GM12801 (cell line): ENCODE measurements around the gene ZNF174.

Source experiments
- TF ChIP-seq, protein P1 (sequence below): IDR thresholded peaks from one replicate; pipeline ENCODE4 v1.5.1; 2011; ENCODE audit warnings: control low read depth; ENCODE audit not compliant: insufficient read length; ENCODE audit errors: extremely low read depth

ZNF174 gene

DNA sequence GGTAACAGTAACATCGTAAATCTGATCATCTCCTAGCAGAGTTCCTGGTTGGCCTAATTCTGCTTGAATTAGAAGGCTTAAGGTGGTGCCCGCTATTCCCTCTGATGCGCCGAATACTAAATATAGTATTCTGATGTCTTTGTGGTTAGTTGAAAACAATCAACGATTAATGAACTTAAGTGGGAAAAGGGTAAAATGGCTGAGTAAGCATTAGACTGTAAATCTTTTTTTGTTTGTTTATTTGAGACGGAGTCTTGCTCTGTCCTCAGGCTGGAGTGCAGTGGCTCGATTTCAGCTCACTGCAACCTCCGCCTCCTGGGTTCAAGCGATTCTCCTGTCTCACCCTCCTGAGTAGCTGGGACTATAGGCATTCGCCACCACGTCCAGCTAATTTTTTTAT is 31.9 kb upstream of the ZNF174 start:
- TF ChIP-seq, protein P1, sequence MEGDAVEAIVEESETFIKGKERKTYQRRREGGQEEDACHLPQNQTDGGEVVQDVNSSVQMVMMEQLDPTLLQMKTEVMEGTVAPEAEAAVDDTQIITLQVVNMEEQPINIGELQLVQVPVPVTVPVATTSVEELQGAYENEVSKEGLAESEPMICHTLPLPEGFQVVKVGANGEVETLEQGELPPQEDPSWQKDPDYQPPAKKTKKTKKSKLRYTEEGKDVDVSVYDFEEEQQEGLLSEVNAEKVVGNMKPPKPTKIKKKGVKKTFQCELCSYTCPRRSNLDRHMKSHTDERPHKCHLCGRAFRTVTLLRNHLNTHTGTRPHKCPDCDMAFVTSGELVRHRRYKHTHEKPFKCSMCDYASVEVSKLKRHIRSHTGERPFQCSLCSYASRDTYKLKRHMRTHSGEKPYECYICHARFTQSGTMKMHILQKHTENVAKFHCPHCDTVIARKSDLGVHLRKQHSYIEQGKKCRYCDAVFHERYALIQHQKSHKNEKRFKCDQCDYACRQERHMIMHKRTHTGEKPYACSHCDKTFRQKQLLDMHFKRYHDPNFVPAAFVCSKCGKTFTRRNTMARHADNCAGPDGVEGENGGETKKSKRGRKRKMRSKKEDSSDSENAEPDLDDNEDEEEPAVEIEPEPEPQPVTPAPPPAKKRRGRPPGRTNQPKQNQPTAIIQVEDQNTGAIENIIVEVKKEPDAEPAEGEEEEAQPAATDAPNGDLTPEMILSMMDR = no peak

DNA sequence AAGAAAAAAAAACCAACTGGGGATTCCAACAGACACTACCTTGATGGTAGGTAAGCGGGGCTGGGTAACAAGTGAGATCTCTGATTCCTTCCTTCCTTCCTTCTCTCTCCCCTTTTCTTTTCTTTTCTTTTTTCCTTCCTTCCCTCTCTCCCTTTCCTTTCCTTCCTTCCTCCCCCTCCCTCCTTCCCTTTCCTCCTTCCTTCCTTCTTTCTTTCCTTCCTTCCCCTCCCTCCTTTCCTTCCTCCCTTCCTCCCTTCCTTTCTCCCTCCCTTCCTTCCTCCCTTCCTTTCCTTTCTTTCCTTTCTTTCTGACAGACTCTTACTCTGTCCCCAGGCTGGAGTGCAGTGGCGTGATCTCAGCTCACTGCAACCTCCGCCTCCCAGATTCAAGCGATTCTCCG is 25.3 kb upstream of the ZNF174 start:
- TF ChIP-seq, protein P1 = no peak

DNA sequence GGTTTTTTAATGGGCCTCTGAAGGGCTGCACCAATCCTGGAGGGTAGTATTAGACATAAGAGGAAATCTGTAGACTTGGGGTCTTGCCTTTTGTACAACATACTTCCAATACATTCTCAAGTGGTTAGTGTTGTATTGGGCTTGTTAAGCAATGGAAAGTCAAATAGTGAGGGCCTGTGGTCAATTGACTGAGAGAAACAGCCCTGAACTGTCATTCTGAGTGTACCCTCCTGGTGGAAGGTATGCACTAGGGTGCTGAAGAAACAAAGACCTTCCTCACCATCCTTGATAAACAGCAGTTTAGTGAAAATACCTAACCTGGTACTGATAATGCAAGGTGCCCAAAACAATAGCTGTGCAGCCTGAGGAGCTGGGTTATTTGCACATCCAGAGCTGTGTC is 23.1 kb upstream of the ZNF174 start:
- TF ChIP-seq, protein P1 = no peak

DNA sequence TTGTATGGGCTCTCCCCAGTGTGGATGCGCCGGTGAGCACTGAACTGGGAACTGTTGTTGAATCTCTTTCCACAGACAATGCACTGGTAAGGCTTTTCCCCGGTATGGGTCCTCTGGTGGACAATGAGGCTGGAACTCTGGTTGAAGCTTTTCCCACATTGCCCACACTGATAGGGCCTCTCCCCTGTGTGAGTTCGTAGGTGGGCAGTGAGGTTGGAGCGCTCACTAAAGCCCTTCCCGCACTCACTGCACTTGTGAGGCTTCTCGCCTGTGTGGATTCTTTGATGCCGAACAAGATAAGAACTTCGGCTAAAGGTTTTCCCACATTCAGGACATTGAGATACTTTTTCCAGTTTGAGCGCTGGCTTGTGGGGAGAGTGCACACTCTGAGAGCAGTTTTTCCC is 18.0 kb upstream of the ZNF174 start:
- TF ChIP-seq, protein P1 = no peak

DNA sequence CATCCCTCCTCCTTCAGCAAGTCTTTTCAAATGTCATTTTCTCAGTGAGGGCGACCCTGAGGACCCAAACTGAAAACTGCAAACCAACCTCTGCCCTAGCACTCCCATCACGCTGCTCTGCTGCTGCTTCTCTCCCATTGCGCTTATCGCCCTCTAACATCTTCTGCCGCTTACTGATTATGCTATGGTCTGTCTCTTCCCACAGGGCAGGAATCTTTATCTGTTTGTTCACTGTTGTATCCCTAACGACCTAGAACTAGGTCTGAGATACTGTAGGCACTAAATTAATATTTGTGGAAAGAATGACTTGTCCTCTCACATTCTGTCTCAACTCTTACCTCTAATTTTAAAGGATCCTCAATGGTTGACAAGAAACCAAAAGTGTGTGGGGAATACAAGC is 12.7 kb upstream of the ZNF174 start:
- TF ChIP-seq, protein P1 = no peak

DNA sequence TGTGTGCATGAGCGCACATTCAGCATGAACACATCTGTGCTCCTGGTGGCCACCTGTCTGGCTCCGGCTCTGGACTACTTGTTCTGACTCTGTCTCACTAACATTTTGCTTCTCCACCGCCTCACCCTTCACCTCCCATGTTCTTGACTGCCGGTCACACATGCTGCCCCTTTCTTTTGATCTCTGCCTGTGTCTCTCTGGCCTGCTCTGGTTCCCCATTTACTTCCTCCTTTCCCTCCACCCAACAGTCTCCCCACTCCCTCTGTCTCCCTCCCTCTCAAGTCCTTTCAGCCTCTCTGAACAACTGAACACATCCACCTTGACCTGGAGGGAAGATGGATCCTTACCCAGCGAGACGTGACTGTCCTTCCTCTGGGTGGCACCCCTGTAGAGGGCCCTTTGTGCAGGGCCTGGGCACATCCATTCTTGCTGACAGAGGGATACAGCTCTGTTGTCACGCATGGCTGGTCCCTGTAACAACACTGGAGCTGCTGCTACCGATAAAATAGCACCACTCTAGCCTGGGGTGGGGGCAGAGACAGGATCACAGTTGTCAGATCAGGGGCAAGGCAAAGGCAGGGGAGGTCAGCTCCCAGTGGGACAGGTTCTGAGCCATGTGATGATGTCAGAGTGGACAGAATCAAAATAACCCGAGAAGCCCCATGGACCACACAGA is 11.2 kb upstream of the ZNF174 start:
- TF ChIP-seq, protein P1 = no peak

DNA sequence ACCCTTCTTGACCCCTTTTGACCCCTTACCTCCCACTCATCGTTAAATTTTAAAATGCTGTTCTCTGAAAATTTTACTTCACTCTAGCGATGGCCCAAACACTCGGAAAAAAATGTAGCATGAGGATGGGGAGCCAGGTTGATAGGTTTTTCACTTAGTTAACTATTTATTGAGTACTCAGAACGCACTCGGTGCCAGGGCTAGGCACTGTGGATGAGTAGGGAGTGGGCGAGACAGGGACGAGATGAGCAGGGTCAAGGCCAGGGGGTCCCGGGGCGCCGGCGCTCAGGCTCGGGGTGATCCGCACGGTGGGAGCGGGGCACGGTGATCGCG is 603 bp upstream of the ZNF174 start:
- TF ChIP-seq, protein P1 = no peak
